ENCODE measurements around the gene FSTL4.

Gene FSTL4

DNA sequence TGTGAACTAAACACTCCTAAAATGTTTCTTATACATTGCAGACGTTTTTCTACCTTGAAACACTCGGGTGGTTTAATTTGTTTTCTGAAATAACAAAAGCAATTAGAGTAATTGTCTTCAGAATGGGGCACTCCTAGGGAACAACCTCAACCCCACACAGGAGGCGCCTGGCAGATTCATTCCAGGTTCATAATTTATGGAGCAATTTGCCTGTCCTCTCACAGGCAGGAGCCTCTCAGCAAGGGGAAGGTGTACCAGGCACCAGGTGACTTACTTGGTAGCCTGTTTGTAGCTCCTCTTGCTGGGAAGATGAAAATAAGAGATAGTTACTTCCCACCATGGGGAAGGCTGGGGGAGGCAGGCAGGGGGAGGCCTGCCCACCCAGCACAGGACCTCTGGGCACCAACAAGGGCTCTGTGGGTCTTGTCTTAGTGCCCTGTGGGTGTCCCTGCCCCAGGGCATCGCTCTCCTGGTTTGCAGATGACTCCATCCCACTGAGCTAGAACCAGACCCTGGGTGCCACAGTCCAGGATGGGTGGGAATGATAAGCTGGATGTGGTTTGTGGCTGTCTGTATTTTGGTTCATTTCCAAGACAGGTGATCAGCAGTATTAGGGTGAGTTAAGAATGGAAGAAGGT lies 144.4 kb downstream of the FSTL4 start:
- no peak overlapping the region; the same call in 1 of the 2 replicates for H3K4me3 ChIP-seq (ENCODE audit: low read length)
- DNase-seq (ENCODE audit: low read depth, low spot score), result peak; percentile 48

GRCh38 chr5:133467335-133467779 lies 145.0 kb downstream of the FSTL4 start:
- DNase-seq (ENCODE audit: low read depth, low spot score), result peak; percentile 86
- H3K4me3 ChIP-seq (ENCODE audit: low read length), result peak overlapping the region; percentile 11

GRCh38 chr5:133466556-133467334 lies 145.6 kb downstream of the FSTL4 start:
- H3K4me3 ChIP-seq (ENCODE audit: low read length), result no peak overlapping the region

GRCh38 chr5:133464013-133464412 lies 148.3 kb downstream of the FSTL4 start:
- H3K4me3 ChIP-seq (ENCODE audit: low read length), result no peak overlapping the region
- no peak for DNase-seq (ENCODE audit: low read depth, low spot score)

More at GRCh38 chr5:133466556-133467334, 145.6 kb downstream of the FSTL4 start:
- no peak for DNase-seq (ENCODE audit: low read depth, low spot score)

DNA sequence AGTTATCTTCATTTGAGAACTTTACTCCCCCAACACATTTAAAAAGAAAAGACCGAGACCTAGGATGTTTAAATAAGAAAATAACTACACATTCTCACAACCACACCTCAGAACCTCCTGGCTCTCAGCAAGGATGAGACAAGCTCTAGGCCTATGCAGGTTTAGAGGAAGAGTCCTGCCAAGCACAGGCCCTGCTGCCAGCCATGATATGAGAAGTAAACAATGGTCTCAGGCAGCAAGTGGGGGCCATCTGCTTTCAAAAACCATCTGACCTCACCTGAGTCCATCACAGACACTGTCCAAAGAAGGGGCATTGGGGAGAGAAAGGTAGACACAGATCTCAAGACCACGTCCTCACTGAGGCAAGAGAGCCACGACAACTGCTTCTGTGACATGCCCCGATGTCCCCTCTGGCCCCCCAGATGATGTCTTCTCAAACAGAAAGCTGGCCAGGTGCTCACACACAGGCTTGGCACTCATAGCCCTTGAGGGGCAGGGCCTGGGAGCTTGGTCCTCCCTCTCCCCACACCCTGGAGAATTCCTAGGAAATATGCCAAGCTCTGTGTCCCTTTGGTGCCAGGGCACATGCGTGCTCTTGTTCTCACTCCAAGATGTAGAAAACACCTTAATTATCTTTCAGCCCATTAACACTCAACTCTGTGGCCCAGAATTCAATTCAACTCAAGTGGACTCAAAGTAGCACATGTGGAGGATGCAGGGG lies 150.4 kb downstream of the FSTL4 start:
- DNase-seq (ENCODE audit: low read depth, low spot score), result no peak
- no peak overlapping the region for H3K4me3 ChIP-seq (ENCODE audit: low read length)

GRCh38 chr5:133460172-133460758 lies 152.1 kb downstream of the FSTL4 start:
- H3K4me3 ChIP-seq (ENCODE audit: low read length), result no peak overlapping the region
- no peak for DNase-seq (ENCODE audit: low read depth, low spot score)

- DNase-seq (ENCODE audit: low read depth, low spot score), result no peak
- H3K4me3 ChIP-seq (ENCODE audit: low read length), result no peak overlapping the region
Observed at GRCh38 chr5:133459474-133460160, 152.7 kb downstream of the FSTL4 start.

GRCh38 chr5:133458435-133458834 lies 153.9 kb downstream of the FSTL4 start:
- no peak overlapping the region for H3K4me3 ChIP-seq (ENCODE audit: low read length)
- DNase-seq (ENCODE audit: low read depth, low spot score), result no peak

DNA sequence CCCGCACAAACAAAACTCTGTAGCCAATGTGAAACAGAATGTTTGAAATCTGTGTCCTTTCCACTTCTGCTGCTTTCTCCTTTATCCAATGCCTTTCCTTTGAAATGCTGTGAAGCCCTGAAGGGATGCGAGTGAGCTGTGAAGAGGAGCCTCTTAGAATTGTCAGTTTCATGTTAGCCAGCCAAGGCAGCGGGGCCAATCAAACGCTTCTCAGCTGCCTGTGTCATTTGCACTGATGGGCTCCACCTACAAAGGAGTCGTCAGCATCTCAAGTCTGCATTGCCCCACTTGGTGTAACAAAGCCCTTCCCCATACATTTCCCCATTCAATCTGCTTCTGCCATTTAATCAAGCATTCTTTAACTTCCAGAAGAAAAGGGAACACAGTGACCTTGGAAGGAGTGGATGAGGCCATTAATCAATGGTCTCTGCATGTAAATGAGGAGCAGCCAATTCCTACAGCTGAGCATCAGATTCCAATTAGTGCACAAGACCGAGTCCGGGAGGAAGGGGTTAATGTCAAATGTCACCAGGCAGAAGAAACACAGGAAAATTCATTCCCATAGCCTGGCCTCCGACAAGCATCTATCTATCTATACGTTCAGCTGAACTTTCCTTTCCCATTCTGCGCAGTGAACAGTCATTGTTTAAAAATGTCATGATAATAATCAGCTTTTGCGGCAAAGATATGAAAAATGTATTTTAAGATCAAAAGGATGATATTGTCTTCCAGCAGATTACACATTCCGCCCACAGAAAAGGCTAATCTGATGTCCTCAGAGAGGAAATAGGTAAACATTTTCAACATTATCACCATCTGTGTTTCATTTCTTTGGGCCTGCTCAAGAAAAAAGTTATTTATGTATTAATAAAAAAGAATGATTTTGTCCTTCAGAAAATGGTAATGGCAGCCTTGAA lies 154.6 kb downstream of the FSTL4 start:
- no peak overlapping the region for H3K4me3 ChIP-seq (ENCODE audit: low read length)
- DNase-seq (ENCODE audit: low read depth, low spot score), result no peak

GRCh38 chr5:133456933-133457402 lies 155.4 kb downstream of the FSTL4 start:
- no peak for DNase-seq (ENCODE audit: low read depth, low spot score)
- no peak overlapping the region for H3K4me3 ChIP-seq (ENCODE audit: low read length)

GRCh38 chr5:133455676-133456075 lies 156.7 kb downstream of the FSTL4 start:
- H3K4me3 ChIP-seq (ENCODE audit: low read length), result no peak overlapping the region
- no peak for DNase-seq (ENCODE audit: low read depth, low spot score)

GRCh38 chr5:133454442-133454841 lies 157.9 kb downstream of the FSTL4 start:
- H3K4me3 ChIP-seq (ENCODE audit: low read length), result no peak overlapping the region
- no peak for DNase-seq (ENCODE audit: low read depth, low spot score)

DNA sequence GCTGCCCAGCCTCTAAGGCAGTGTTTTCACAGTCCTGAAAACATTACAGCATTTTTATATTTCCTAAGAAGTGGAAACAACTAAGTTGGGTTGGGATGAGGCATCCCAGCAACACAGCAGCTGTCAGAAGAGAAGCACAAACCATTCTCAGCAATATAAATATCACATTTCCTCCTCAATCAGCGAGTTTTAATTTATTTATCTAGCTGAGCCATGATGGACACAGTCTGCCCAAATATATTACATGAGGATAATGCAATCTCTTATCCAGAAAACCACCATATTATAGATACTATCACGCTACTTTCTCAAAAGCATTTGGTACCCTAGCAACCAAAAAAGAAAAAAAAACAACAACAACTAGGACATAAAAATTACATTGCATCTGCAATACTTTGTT lies 158.5 kb downstream of the FSTL4 start:
- no peak overlapping the region for H3K4me3 ChIP-seq (ENCODE audit: low read length)
- no peak for DNase-seq (ENCODE audit: low read depth, low spot score)

DNA sequence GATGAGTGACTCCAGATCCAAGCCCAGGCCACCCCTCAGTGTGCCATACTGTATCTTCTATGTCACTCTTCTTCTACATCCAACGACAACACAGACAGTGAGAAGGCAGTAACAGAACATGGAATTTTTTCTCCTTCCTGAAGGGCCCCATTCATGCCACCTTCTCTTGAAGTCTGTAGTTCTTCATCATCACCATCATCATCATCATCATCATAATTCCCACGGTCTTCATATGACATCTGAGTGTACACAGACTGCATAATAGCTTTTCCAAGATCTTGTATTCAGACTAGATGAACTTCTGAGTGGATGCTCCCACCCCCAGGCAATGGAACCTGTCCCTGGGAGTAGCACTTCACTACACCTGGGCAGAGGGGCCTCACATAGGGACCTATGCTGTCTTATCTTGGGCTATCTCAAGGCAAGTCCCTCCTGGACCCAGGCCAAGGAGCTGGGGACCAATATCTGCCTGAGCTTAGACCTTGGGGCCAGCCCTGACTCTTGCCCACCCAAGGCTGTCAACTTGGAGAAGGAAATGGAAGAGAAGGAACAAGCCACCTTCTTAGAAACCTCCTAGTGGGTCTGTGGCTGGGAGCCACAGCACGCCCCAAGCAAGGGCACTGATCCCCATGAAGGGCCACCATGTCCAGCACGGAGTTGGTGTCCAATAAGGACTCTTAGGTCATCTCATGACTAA lies 159.1 kb downstream of the FSTL4 start:
- H3K4me3 ChIP-seq (ENCODE audit: low read length), result no peak overlapping the region
- DNase-seq (ENCODE audit: low read depth, low spot score), result no peak

DNA sequence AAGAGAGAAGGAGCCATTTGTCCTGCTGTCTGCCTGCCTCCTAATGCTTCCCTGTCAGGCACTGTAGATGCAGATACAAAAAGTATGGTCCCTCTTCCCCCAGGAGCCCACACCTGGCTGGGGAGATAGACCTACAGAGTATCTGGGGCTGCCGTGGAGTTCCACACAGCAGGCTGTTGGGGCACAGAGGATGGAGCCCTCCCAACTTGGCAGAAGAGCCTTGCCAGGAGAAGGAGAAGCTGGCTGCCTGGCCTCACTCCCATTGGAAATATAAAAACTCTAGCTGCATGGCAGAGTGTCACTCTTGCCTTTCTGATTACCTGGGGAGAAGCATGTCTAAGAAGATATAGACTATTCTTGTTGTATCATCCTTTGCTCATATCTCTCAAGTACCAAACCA lies 160.4 kb downstream of the FSTL4 start:
- no peak overlapping the region for H3K4me3 ChIP-seq (ENCODE audit: low read length)
- no peak for DNase-seq (ENCODE audit: low read depth, low spot score)

DNA sequence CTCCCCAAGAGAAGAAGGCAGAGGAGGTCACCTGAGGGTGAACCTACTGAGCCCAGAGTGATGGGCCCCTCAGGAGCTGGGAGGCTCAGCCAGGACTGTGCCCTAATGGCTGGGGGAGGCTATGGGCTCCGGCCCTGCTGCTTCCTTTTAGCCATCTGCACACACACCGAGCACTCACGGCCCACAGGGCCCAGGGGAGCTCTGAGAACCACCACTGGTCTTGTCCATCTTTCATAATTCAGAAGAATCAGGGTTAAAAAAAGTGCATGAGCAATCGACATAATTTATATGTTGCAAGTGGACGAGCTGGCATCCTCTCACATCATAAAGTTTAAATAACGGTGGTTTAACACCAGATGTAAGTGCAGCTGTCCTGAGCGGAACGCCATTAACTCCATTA lies 162.1 kb downstream of the FSTL4 start:
- DNase-seq (ENCODE audit: low read depth, low spot score), result no peak
- H3K4me3 ChIP-seq (ENCODE audit: low read length), result no peak overlapping the region

DNA sequence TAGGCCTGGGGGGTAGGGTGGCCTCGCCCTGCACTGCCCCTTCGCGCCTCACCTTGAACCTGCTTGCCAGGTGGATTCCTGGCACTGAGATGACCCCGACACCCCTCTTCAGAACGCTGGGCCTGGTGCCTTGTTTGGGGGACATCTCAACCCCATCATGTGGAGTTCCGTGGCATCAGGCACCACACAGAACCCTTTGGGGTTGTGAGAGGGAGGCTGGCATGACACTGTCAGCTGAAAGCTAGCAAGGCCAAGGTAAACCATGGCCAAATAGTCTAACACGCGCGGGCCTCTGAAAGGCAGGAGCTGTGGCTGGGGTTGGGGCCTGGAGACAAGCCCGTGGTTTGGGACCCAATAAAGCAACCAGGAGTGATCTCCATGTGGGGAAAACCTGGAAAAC lies 163.2 kb downstream of the FSTL4 start:
- H3K4me3 ChIP-seq (ENCODE audit: low read length), result no peak overlapping the region
- no peak for DNase-seq (ENCODE audit: low read depth, low spot score)
